ENCODE data around the gene CNOT3. TPM values are rescaled to one million over a fixed set of nuclear protein-coding genes. Genes with fewer than 3 reads are reported as not detected.

The CNOT3 gene
- total RNA-seq, 1 donor from 2014 or later = 39.4 TPM

- no peaks in the 10 kb centered on the region for H3K27me3 ChIP-seq
- H3K9me3 ChIP-seq = no peaks in the 10 kb centered on the region
- no peak overlapping the region for H3K4me3 ChIP-seq
- H3K4me1 ChIP-seq = peaks cover 16% of the 10 kb centered on the region
- H3K36me3 ChIP-seq = peaks cover 55% of the 10 kb centered on the region
- no peak for DNase-seq
- no peak overlapping the region for H3K27ac ChIP-seq
- intact Hi-C loops (cut with DNase I) = no loop called here
- no peak for ATAC-seq
- TF ChIP-seq, protein P1, sequence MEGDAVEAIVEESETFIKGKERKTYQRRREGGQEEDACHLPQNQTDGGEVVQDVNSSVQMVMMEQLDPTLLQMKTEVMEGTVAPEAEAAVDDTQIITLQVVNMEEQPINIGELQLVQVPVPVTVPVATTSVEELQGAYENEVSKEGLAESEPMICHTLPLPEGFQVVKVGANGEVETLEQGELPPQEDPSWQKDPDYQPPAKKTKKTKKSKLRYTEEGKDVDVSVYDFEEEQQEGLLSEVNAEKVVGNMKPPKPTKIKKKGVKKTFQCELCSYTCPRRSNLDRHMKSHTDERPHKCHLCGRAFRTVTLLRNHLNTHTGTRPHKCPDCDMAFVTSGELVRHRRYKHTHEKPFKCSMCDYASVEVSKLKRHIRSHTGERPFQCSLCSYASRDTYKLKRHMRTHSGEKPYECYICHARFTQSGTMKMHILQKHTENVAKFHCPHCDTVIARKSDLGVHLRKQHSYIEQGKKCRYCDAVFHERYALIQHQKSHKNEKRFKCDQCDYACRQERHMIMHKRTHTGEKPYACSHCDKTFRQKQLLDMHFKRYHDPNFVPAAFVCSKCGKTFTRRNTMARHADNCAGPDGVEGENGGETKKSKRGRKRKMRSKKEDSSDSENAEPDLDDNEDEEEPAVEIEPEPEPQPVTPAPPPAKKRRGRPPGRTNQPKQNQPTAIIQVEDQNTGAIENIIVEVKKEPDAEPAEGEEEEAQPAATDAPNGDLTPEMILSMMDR (IDR thresholded peaks at IDR 0.05) = no peak
Measured at GRCh38 chr19:54105796-54106195, 31.8 kb upstream of the CNOT3 start.

DNA sequence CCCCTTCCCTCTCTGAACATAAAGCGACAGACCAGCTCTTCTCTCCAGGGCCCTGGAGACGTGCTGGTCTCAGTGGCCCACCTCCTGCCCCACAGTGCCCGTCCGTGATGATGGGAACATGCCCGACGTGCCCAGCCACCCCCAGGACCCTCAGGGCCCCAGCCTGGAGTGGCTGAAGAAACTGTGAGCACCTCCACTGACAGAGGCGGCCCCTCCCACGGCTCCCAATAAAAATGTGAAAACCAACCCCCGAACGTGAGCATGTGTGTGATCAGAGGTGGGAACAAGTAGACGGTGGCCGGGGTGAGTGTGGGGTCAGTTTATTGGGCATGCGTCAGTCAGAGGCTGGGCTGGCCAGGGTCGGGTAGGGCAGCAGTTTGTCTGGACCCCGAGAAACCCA lies 30.8 kb upstream of the CNOT3 start:
- ATAC-seq (no peak), DNase-seq (no peak)
- Histone ChIP-seq H3K36me3 (peaks cover 60% of the 10 kb centered on the region), H3K27me3 (no peaks in the 10 kb centered on the region), H3K9me3 (no peaks in the 10 kb centered on the region), H3K4me1 (peaks cover 16% of the 10 kb centered on the region), H3K27ac (no peak overlapping the region), H3K4me3 (no peak overlapping the region)
- intact Hi-C loops (cut with DNase I) = no loop called here
- TF ChIP-seq, protein P1 (IDR thresholded peaks at IDR 0.05) = no peak

DNA sequence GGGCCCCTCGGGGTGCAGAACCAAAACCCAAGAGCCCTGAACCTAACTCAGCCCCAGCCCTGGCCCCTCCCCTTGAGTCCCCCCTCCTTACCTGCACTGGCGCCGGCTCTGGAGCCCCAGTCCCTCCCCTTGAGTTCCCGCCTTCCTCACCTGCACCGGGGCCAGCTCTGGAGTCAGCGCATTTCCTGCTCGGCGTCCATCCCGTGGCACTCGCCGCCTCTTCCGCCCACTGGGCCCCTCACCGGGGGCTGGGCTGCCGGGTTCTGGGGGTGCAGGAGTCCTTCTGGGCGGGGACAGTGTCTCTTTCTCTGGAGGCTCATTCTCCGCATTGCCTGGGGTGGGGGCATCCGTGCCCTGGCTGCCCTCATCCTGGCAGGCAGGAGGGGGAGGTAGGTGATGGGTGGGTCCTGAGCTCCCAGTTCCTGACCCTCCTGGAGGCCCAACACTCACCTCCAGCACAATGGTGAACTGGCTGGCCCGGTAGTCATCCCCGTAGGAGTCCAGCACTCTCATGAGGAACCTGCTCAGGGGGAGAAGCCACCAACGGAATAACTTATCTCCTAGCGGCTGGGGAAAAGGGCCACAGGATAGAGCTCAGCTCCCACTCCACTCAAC lies 29.6 kb upstream of the CNOT3 start:
- H3K36me3 ChIP-seq = peaks cover 60% of the 10 kb centered on the region
- no peak for DNase-seq
- intact Hi-C loops (cut with DNase I) = no loop called here
- no peak overlapping the region for H3K27ac ChIP-seq
- ATAC-seq = no peak
- H3K27me3 ChIP-seq = no peaks in the 10 kb centered on the region
- H3K4me1 ChIP-seq = peaks cover 11% of the 10 kb centered on the region
- TF ChIP-seq, protein P1 (IDR thresholded peaks at IDR 0.05) = no peak
- no peaks in the 10 kb centered on the region for H3K9me3 ChIP-seq
- H3K4me3 ChIP-seq = no peak overlapping the region

DNA sequence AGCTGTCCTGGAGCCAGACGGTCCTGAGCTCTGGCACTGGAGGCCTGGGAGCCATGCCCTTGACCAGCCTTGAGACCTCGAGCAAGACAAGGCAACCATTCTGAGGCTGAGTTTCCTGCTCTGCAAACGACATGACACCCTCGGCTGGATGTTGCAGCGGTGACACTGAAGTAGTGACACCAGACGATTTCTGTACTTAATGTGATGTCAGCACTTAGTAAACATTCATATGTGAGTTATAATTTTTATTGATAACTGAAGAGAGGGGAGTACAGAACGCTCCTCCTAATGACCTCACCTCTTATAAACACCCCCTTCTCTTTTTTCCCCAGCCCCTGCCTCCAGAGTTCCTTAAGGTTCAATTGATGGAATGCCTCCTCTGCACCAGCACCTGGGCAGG lies 29.1 kb upstream of the CNOT3 start:
- no peak overlapping the region for H3K27ac ChIP-seq
- H3K9me3 ChIP-seq = no peaks in the 10 kb centered on the region
- DNase-seq = no peak
- no peak for ATAC-seq
- H3K27me3 ChIP-seq = no peaks in the 10 kb centered on the region
- intact Hi-C loops (cut with DNase I) = no loop called here
- H3K4me1 ChIP-seq = peaks cover 7% of the 10 kb centered on the region
- no peak overlapping the region for H3K4me3 ChIP-seq
- TF ChIP-seq, protein P1 (IDR thresholded peaks at IDR 0.05) = no peak
- peaks cover 60% of the 10 kb centered on the region for H3K36me3 ChIP-seq

GRCh38 chr19:54109651-54110050 lies 27.9 kb upstream of the CNOT3 start:
- DNase-seq (no peak), ATAC-seq (no peak)
- intact Hi-C loops (cut with DNase I) = no loop called here
- TF ChIP-seq, protein P1 (IDR thresholded peaks at IDR 0.05) = no peak
- Histone ChIP-seq H3K9me3 (no peaks in the 10 kb centered on the region), H3K4me1 (peaks cover 11% of the 10 kb centered on the region), H3K27me3 (no peaks in the 10 kb centered on the region), H3K4me3 (no peak overlapping the region), H3K27ac (no peak overlapping the region), H3K36me3 (peaks cover 64% of the 10 kb centered on the region)

Data from upper lobe of right lung (tissue), 1 donor.